ENCODE measurements around the gene SLC13A3. TPM values are rescaled to one million over a fixed set of nuclear protein-coding genes. Genes with fewer than 3 reads are reported as not detected.

SLC13A3 gene
- total and polyA plus RNA-seq, 4 donors = 1.1 to 2.4 (median 2.0) TPM

DNA sequence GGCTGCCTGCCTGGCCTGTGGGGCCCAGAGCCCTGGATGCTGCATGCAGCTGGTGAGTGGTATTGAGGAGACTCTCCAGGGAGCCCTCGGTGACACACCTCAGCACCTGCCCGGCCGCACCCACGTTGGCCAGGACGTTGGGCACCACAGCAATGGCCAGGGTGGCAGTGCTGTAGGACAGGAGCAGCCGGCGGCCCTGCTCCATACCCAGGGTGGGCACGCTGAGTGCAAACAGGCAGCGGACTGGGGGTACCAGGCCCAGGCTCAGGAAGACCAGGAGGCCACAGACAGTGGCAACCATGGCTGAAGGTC lies 105.5 kb downstream of the SLC13A3 start:
- H3K36me3 ChIP-seq (ENCODE audit: control insufficient read depth in 4 of 4, insufficient read depth in 4 of 4, low read length in 4 of 4) = no peaks in the 10 kb centered on the region
- TF ChIP-seq, protein P1, sequence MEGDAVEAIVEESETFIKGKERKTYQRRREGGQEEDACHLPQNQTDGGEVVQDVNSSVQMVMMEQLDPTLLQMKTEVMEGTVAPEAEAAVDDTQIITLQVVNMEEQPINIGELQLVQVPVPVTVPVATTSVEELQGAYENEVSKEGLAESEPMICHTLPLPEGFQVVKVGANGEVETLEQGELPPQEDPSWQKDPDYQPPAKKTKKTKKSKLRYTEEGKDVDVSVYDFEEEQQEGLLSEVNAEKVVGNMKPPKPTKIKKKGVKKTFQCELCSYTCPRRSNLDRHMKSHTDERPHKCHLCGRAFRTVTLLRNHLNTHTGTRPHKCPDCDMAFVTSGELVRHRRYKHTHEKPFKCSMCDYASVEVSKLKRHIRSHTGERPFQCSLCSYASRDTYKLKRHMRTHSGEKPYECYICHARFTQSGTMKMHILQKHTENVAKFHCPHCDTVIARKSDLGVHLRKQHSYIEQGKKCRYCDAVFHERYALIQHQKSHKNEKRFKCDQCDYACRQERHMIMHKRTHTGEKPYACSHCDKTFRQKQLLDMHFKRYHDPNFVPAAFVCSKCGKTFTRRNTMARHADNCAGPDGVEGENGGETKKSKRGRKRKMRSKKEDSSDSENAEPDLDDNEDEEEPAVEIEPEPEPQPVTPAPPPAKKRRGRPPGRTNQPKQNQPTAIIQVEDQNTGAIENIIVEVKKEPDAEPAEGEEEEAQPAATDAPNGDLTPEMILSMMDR (IDR thresholded peaks at IDR 0.05; ENCODE audit: control extremely low read depth, extremely low read depth) = no peak
- no peak overlapping the region for H3K4me3 ChIP-seq
- peaks cover 0 to 4% (median 0%) of the 10 kb centered on the region in 4 donors for H3K9me3 ChIP-seq (ENCODE audit: control insufficient read depth in 4 of 4, insufficient read depth in 3 of 4, low read length in 3 of 4)
- H3K27me3 ChIP-seq (ENCODE audit: control insufficient read depth in 3 of 3, insufficient read depth in 3 of 3, low read length in 2 of 3) = peaks cover 4 to 11% (median 7%) of the 10 kb centered on the region in 3 donors
- peaks cover 0 to 4% (median 0%) of the 10 kb centered on the region in 5 donors for H3K4me1 ChIP-seq (ENCODE audit: control insufficient read depth in 5 of 5, insufficient read depth in 5 of 5, low read length in 5 of 5)
- DNase-seq (no peak), ATAC-seq (ENCODE audit: insufficient read depth, low FRiP score) (no peak)
- H3K9ac ChIP-seq (ENCODE audit: insufficient read depth in 1 of 2, low read length in 2 of 2) = no peak overlapping the region
- no peak overlapping the region for H3K27ac ChIP-seq (ENCODE audit: low read depth in 1 of 2, low read length in 1 of 2)
- WGBS, 2 donors = 94 to 98% methylated on average over 9 of the region's 9 CpGs

DNA sequence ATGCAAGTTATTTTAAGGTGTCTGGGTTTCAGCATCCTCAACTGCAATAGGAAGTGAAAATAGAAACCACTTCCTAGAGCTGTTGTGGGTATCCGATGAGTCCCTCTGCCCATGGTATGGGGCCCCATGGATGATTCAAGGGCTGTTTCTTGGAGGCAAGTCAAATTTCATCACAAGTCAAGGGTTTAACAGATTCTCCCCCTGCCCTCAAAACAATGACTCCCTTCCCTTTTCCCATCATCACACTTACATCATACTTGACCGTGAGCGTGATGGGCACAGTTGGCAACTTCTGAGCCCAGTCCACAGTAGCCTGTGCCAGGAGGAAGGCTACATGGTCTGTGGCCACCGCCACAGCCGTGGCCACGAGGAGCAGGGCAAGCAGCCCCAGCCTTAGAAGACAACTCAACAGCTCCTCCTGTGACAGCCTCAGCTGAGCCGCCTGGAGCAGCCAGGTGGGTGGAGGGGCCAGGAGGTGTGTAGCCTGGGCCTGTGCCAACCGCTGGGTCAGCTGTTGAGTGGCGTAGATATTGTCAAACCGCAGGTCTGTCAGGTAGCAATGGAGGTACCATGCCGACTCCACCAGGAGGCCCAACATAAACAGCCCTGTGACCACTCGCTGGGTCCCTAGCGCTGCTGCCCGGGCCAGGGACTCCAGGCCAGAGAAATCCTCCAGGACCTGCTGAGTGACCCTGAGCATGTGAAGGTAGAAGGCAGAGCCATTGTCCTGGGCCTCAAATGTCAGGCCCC lies 106.0 kb downstream of the SLC13A3 start:
- Histone ChIP-seq H3K36me3 (ENCODE audit: control insufficient read depth in 4 of 4, insufficient read depth in 4 of 4, low read length in 4 of 4) (no peaks in the 10 kb centered on the region), H3K4me3 (no peak overlapping the region), H3K27me3 (ENCODE audit: control insufficient read depth in 3 of 3, insufficient read depth in 3 of 3, low read length in 2 of 3) (peaks cover 7 to 15% (median 7%) of the 10 kb centered on the region in 3 donors), H3K9me3 (ENCODE audit: control insufficient read depth in 4 of 4, insufficient read depth in 3 of 4, low read length in 3 of 4) (peaks cover 0 to 4% (median 0%) of the 10 kb centered on the region in 4 donors), H3K27ac (ENCODE audit: low read depth in 1 of 2, low read length in 1 of 2) (no peak overlapping the region), H3K4me1 (ENCODE audit: control insufficient read depth in 5 of 5, insufficient read depth in 5 of 5, low read length in 5 of 5) (peaks cover 0 to 4% (median 0%) of the 10 kb centered on the region in 5 donors), H3K9ac (ENCODE audit: insufficient read depth in 1 of 2, low read length in 2 of 2) (no peak overlapping the region)
- 59 to 70% methylated on average over 14 of the region's 14 CpGs for WGBS, 2 donors
- DNase-seq (no peak), ATAC-seq (ENCODE audit: insufficient read depth, low FRiP score) (no peak)
- TF ChIP-seq, protein P1 (IDR thresholded peaks at IDR 0.05; ENCODE audit: control extremely low read depth, extremely low read depth) = no peak

DNA sequence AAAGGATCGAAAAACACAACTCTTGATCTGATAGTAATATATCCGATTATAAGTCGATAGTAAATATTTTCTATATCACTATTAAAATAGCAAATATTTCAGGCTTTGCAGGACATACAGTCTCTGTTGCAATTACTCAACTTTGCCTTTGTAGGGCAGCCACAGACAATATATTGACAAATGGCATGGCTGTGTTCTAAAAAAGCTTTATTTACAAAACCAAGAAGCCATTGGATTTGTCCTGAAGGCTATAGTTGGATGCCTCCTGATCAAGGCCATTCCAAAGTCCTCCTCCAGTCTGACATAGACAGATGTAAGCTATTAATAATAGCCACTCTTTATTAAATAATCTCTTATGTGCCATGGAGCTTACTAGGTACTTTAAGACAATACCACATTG lies 106.7 kb downstream of the SLC13A3 start:
- peaks cover 7 to 17% (median 8%) of the 10 kb centered on the region in 3 donors for H3K27me3 ChIP-seq (ENCODE audit: control insufficient read depth in 3 of 3, insufficient read depth in 3 of 3, low read length in 2 of 3)
- peaks cover 0 to 4% (median 0%) of the 10 kb centered on the region in 5 donors for H3K4me1 ChIP-seq (ENCODE audit: control insufficient read depth in 5 of 5, insufficient read depth in 5 of 5, low read length in 5 of 5)
- no peak overlapping the region for H3K9ac ChIP-seq (ENCODE audit: insufficient read depth in 1 of 2, low read length in 2 of 2)
- peaks cover 0 to 4% (median 0%) of the 10 kb centered on the region in 4 donors for H3K9me3 ChIP-seq (ENCODE audit: control insufficient read depth in 4 of 4, insufficient read depth in 3 of 4, low read length in 3 of 4)
- peak in 2 of 3 donors; percentile 14 to 25 for DNase-seq
- TF ChIP-seq, protein P1 (IDR thresholded peaks at IDR 0.05; ENCODE audit: control extremely low read depth, extremely low read depth) = no peak
- no peak overlapping the region for H3K4me3 ChIP-seq
- WGBS, 2 donors = 87 to 90% methylated on average over 3 of the region's 3 CpGs
- no peak for ATAC-seq (ENCODE audit: insufficient read depth, low FRiP score)
- no peaks in the 10 kb centered on the region for H3K36me3 ChIP-seq (ENCODE audit: control insufficient read depth in 4 of 4, insufficient read depth in 4 of 4, low read length in 4 of 4)
- no peak overlapping the region for H3K27ac ChIP-seq (ENCODE audit: low read depth in 1 of 2, low read length in 1 of 2)
